HepG2 (cell line): ENCODE data around the gene NAA11. TPM values are rescaled to one million over a fixed set of nuclear protein-coding genes. Genes with fewer than 3 reads are reported as not detected.
A peak's percentile ranks its signal among the peaks of the same experiment; 100 is the strongest.

Experiments
- ATAC-seq: fragments of 200-7000 bp; cut with Tn5 transposase; 3 replicates; pipeline ENCODE4 v1.9.1; 2020; ENCODE audit warnings: mild to moderate bottlenecking, moderate library complexity
- BruUV-seq: library from RNA; stranded (reverse); fragments of 400-500 nt; replicated peaks from 2 replicates; lab custom pipeline; 2021; lab: Mats Ljungman, UMichigan
- CTCF ChIA-PET: fragments of 300-600 bp; formaldehyde crosslinking; extraction: SDS; loops from one replicate; lab custom pipeline; 2021; ENCODE audit warnings: low total read pairs, inconsistent platforms, low intra/inter-chr PET ratio; lab: Yijun Ruan, JAX
- POLR2A ChIA-PET: fragments of 350-600 bp; sonication (Branson Sonifier 250); formaldehyde crosslinking; loops from one replicate; lab custom pipeline; 2020; ENCODE audit warnings: antibody characterized with exemption, inconsistent platforms; lab: Yijun Ruan, JAX
- DNase-seq: peaks from one replicate; pipeline ENCODE4 v3.0.0-alpha.2; 2015; ENCODE audit warnings: low spot score
- FAIRE-seq: peaks from 3 replicates; lab custom pipeline; 2011; peaks lifted over from hg19 to GRCh38; lab: Jason Lieb, UNC
- H2AFZ ChIP-seq: one replicate; pipeline ENCODE4 v1.6.1; 2011; ENCODE audit warnings: low read length, inconsistent platforms
- H3K27ac ChIP-seq: fragments of 300-600 bp; 3 replicates; pipeline ENCODE4 v1.8.0; 2011; ENCODE audit warnings: mixed run types, mild to moderate bottlenecking, mixed read lengths, low read length, inconsistent platforms; ENCODE audit not compliant: insufficient read depth; ENCODE audit errors: extremely low read length
- H3K27me3 ChIP-seq, 2 experiments: fragments of 200-600 bp in 1 of 2; 2 replicates in 1 of 2; 3 replicates in 1 of 2; pipeline versions ENCODE4 v1.6.0 to v1.8.0; 2011; ENCODE audit warnings: low read length in 2 of 2, mild to moderate bottlenecking in 2 of 2, moderate library complexity in 2 of 2, inconsistent platforms in 1 of 2; ENCODE audit not compliant: insufficient read depth in 2 of 2, control insufficient read depth in 1 of 2
- H3K36me3 ChIP-seq, 2 experiments: fragments of 200-600 bp in 1 of 2; replicated peaks in 1 of 2; 2 replicates in 1 of 2; 3 replicates in 1 of 2; pipeline versions ENCODE4 v1.5.1 to v1.8.0; 2011; ENCODE audit warnings: low read length in 2 of 2, inconsistent platforms in 1 of 2; ENCODE audit not compliant: insufficient read depth in 2 of 2, control insufficient read depth in 1 of 2
- H3K4me1 ChIP-seq: 2 replicates; pipeline ENCODE4 v1.5.1; 2012; ENCODE audit warnings: low read length, inconsistent platforms; ENCODE audit not compliant: insufficient read depth
- H3K4me2 ChIP-seq: 2 replicates; pipeline ENCODE4 v1.6.0; 2011; ENCODE audit warnings: low read depth, low read length, inconsistent platforms
- H3K4me3 ChIP-seq, 3 experiments: fragments of 200-600 bp in 1 of 3; sonication (generic), shearing (Covaris generic) in 1 of 3; replicated peaks in 1 of 3; 2 replicates each; pipeline ENCODE4 v1.5.1; 2011 to 2016; ENCODE audit warnings: low read length in 3 of 3, inconsistent platforms in 2 of 3, low read depth in 2 of 3, mild to moderate bottlenecking in 2 of 3, control low read depth in 1 of 3, mixed read lengths in 1 of 3; ENCODE audit not compliant: insufficient read depth in 1 of 3
- H3K79me2 ChIP-seq: one replicate; pipeline ENCODE4 v1.6.1; 2011; ENCODE audit warnings: low read length, inconsistent platforms; ENCODE audit not compliant: insufficient read depth
- H3K9ac ChIP-seq: 2 replicates; pipeline ENCODE4 v1.6.0; 2011; ENCODE audit warnings: mild to moderate bottlenecking, low read depth, low read length, inconsistent platforms; ENCODE audit not compliant: insufficient read depth
- H3K9me3 ChIP-seq: 2 replicates; pipeline ENCODE4 v1.5.1; 2012; ENCODE audit warnings: mild to moderate bottlenecking, low read length
- H4K20me1 ChIP-seq: 2 replicates; pipeline ENCODE4 v1.6.0; 2011; ENCODE audit warnings: inconsistent platforms, mild to moderate bottlenecking, low read length, moderate library complexity; ENCODE audit not compliant: insufficient read depth
- ELF3 ChIP-seq: IDR thresholded peaks from 2 replicates; pipeline ENCODE4 v1.6.1; 2016; ENCODE audit warnings: missing genetic modification reagents, missing compliant biosample characterization
- FOXA1 ChIP-seq, 2 experiments: fragments of 450-650 bp in 1 of 2; sonication (generic) in 1 of 2; formaldehyde crosslinking in 1 of 2; IDR thresholded peaks; 2 replicates each; pipeline versions ENCODE4 v1.4.0 to v1.6.1; 2016 to 2020; ENCODE audit warnings: missing genetic modification reagents in 1 of 2
- KLF15 ChIP-seq: sonication (generic); formaldehyde crosslinking; IDR thresholded peaks from 2 replicates; pipeline ENCODE4 v1.8.1; 2023; ENCODE audit warnings: borderline replicate concordance, mild to moderate bottlenecking, inconsistent platforms, missing genetic modification reagents, mixed read lengths
- KMT2A ChIP-seq: sonication (generic); formaldehyde crosslinking; IDR thresholded peaks from 2 replicates; pipeline ENCODE4 v1.4.0; 2020; ENCODE audit warnings: missing genetic modification reagents
- MAFF ChIP-seq: IDR thresholded peaks from 2 replicates; pipeline ENCODE4 v1.6.1; 2011; ENCODE audit warnings: low read depth, low read length, improper control_type of control experiment
- MAFK ChIP-seq, 2 experiments: IDR thresholded peaks in 1 of 2; conservative IDR thresholded peaks in 1 of 2; 2 replicates each; pipeline ENCODE4 v1.6.1; 2011; ENCODE audit warnings: improper control_type of control experiment in 2 of 2, low read length in 2 of 2
- NR1H2 ChIP-seq: sonication (generic); formaldehyde crosslinking; IDR thresholded peaks from 2 replicates; pipeline ENCODE4 v1.8.1; 2022; ENCODE audit warnings: low read depth, missing genetic modification reagents, borderline replicate concordance
- SIN3A ChIP-seq: IDR thresholded peaks from 2 replicates; pipeline ENCODE4 v1.6.1; 2011; ENCODE audit warnings: low read depth, mild to moderate bottlenecking, control low read depth, low read length, borderline replicate concordance
- TGIF2 ChIP-seq: IDR thresholded peaks from 2 replicates; pipeline ENCODE4 v1.6.1; 2016; ENCODE audit warnings: control low read depth, missing compliant biosample characterization
- ZBTB38 ChIP-seq: sonication (generic); formaldehyde crosslinking; IDR thresholded peaks from 2 replicates; pipeline ENCODE4 v1.5.1; 2020; ENCODE audit warnings: mild to moderate bottlenecking, missing genetic modification reagents
- ZFP62 ChIP-seq: sonication (generic); formaldehyde crosslinking; IDR thresholded peaks from 2 replicates; pipeline ENCODE4 v1.4.0; 2020; ENCODE audit warnings: missing genetic modification reagents
- ZNF101 ChIP-seq: sonication (generic); formaldehyde crosslinking; IDR thresholded peaks from 2 replicates; pipeline ENCODE4 v1.4.0; 2020; ENCODE audit warnings: mild to moderate bottlenecking, low read depth, missing genetic modification reagents, borderline replicate concordance
- ZNF256 ChIP-seq: sonication (generic); formaldehyde crosslinking; conservative IDR thresholded peaks from 2 replicates; pipeline ENCODE4 v1.4.0; 2020; ENCODE audit warnings: missing genetic modification reagents
- ZXDC ChIP-seq: sonication (generic); formaldehyde crosslinking; IDR thresholded peaks from 2 replicates; pipeline ENCODE4 v1.5.0; 2020; ENCODE audit warnings: mild to moderate bottlenecking, missing genetic modification reagents
- WGBS: methylation state at CpG from one replicate; pipeline ENCODE4 v1.1.6; 2017; ENCODE audit warnings: low lambda C conversion rate; 5-methylcytosine and 5-hydroxymethylcytosine counted together
- in situ Hi-C: cut with HindIII; loops from 2 replicates; pipeline ENCODE4 v1.10.0; 2017; ENCODE audit warnings: low pct_unique_long_range_greater_than_20kb; ENCODE audit not compliant: extremely low pct_ligation_motif_present
- intact Hi-C: fragments of 100-400 bp; cut with micrococcal nuclease; formaldehyde crosslinking; loops from one replicate; pipeline ENCODE4 v1.10.0; 2022; ENCODE audit not compliant: unreplicated experiment
- polyA plus RNA-seq, 8 experiments: library from polyadenylated mRNA; depleted of rRNA in 3 of 8; stranded (reverse) in 7 of 8; unstranded in 1 of 8; fragments of >200 nt; fragmentation: Illumina TruSeq in 4 of 8; extraction: Trizol in 4 of 8; gene quantifications; 2 replicates each; pipeline versions ENCODE4 v1.2.1 to v1.2.3, GENCODE V29; 2011 to 2016; ENCODE audit warnings: low read depth in 4 of 8, missing spikeins in 1 of 8, mixed read lengths in 1 of 8; ENCODE audit not compliant: insufficient read depth in 1 of 8
- total RNA-seq, 5 experiments: library from RNA; depleted of rRNA; stranded (reverse); fragments of >200 nt; fragmentation: Illumina TruSeq; extraction: Trizol; gene quantifications; 2 replicates each; pipeline ENCODE4 v1.2.3, GENCODE V29; 2016; ENCODE audit warnings: low read depth in 1 of 5
- TF ChIP-seq, protein P1 (sequence below): sonication (generic); formaldehyde crosslinking; IDR thresholded peaks from 2 replicates; pipeline ENCODE4 v1.4.0; 2020; ENCODE audit warnings: low read depth, mild to moderate bottlenecking, missing genetic modification reagents

The NAA11 gene
- total and polyA plus RNA-seq, 2 of the 13 experiments (the other 11 are each of a cell fraction or from before 2014, with no cell fraction given) = not detected

DNA sequence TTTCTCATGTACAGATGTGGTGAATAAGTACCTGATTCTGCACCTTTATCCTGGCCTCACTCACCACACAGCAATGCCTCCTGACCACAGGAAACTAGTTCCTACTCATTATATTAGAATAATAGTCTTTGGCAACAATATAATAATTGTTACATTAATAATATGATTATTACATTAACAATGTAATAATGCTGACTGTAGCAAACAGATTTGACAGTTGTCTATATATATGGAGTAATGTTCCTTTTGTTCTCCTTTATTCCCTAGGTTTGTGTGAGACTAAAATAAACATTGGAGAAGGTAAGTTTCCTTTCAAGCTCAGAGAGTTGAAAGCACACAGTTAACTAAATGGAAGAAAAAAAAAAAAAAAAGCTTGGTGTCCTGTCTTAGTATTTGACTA, 40.6 kb upstream of the NAA11 start:
- H3K9ac ChIP-seq = no peak overlapping the region
- in situ Hi-C loops (no loop called here), intact Hi-C loops (no loop called here)
- ChIA-PET POLR2A (no interaction called here), CTCF (no interaction called here)
- H2AFZ ChIP-seq = no peak overlapping the region
- no peak overlapping the region for H3K27ac ChIP-seq
- no peak overlapping the region for H3K4me3 ChIP-seq
- no peak for FAIRE-seq
- H3K79me2 ChIP-seq = no peaks in the 10 kb centered on the region
- H3K27me3 ChIP-seq = no peaks in the 10 kb centered on the region
- BruUV-seq = no TSS peak
- no peaks in the 10 kb centered on the region for H4K20me1 ChIP-seq
- ATAC-seq = no peak
- no peak for DNase-seq
- no peaks in the 10 kb centered on the region for H3K9me3 ChIP-seq
- no peaks in the 10 kb centered on the region for H3K4me1 ChIP-seq
- H3K36me3 ChIP-seq = no peaks in the 10 kb centered on the region
- TF ChIP-seq MAFK (conservative IDR thresholded peaks at IDR 0.05 in 1 of 2, IDR thresholded peaks at IDR 0.05 in 1 of 2; ENCODE audit: low read length in 2 of 2) = peak; percentile 34 to 67; a peak in 3 of 4 replicates
- peak; percentile 38; the same call in 1 of the 2 replicates for TF ChIP-seq MAFF
- TF ChIP-seq NR1H2 (CRISPR knock-in tag) = no peak
- no peak overlapping the region for H3K4me2 ChIP-seq

DNA sequence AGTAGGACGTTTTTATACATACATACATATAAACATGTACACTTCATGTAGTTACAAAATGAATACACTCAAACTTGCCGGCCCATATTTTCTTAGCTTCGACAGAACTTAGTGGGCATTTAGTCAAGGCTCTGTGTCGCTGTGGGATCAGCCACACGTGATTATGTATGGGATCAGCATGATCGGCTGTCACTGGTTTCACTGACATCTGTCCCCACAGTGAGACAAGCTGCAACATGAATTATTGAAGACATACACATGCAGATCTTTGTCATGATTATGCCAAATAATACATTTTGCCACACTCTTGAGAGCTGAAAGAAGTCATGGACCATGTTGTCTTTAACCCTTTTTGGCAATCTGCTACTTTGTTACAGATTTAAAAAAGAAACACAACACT, 38.2 kb upstream of the NAA11 start:
- in situ Hi-C loops (no loop called here), intact Hi-C loops (no loop called here)
- Histone ChIP-seq H3K27ac (no peak overlapping the region), H4K20me1 (no peaks in the 10 kb centered on the region), H3K36me3 (no peaks in the 10 kb centered on the region), H3K79me2 (no peaks in the 10 kb centered on the region), H3K9ac (no peak overlapping the region), H3K27me3 (no peaks in the 10 kb centered on the region), H3K9me3 (no peaks in the 10 kb centered on the region), H2AFZ (no peak overlapping the region), H3K4me1 (no peaks in the 10 kb centered on the region), H3K4me3 (no peak overlapping the region), H3K4me2 (no peak overlapping the region)
- WGBS = 17% methylated on average over 6 of the region's 6 CpGs
- no peak for ATAC-seq
- no peak for DNase-seq
- ChIA-PET CTCF (no interaction called here), POLR2A (no interaction called here)
- no TSS peak for BruUV-seq
- no peak for FAIRE-seq
- TF ChIP-seq TGIF2 (CRISPR knock-in tag) = no peak
- TF ChIP-seq KMT2A (CRISPR knock-in tag) = no peak
- TF ChIP-seq KLF15 (CRISPR knock-in tag) = no peak
- TF ChIP-seq, protein P1, sequence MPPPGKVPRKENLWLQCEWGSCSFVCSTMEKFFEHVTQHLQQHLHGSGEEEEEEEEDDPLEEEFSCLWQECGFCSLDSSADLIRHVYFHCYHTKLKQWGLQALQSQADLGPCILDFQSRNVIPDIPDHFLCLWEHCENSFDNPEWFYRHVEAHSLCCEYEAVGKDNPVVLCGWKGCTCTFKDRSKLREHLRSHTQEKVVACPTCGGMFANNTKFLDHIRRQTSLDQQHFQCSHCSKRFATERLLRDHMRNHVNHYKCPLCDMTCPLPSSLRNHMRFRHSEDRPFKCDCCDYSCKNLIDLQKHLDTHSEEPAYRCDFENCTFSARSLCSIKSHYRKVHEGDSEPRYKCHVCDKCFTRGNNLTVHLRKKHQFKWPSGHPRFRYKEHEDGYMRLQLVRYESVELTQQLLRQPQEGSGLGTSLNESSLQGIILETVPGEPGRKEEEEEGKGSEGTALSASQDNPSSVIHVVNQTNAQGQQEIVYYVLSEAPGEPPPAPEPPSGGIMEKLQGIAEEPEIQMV (CRISPR knock-in tag) = no peak
- no peak for TF ChIP-seq ZXDC (CRISPR knock-in tag)
- TF ChIP-seq FOXA1 (IDR thresholded peaks at IDR 0.05) = no peak
- no peak for TF ChIP-seq FOXA1 (CRISPR knock-in tag; IDR thresholded peaks at IDR 0.05)
- TF ChIP-seq ZBTB38 (CRISPR knock-in tag) = no peak
- TF ChIP-seq ELF3 (CRISPR knock-in tag) = no peak
- no peak for TF ChIP-seq ZFP62 (CRISPR knock-in tag)
- TF ChIP-seq ZNF101 = no peak
- no peak for TF ChIP-seq SIN3A
- no peak for TF ChIP-seq ZNF256 (CRISPR knock-in tag)
